Fibroblast of the conjunctiva (primary cell): ENCODE results near the gene VPS54.
A peak's percentile ranks its signal among the peaks of the same experiment; 100 is the strongest.
"Not testable (repeated sequence)": the region's sequence is repeated elsewhere in the genome, so short reads cannot be mapped to it uniquely, and the experiment has no call there.

Source experiments
- DNase-seq: peaks from one replicate; pipeline ENCODE4 v3.0.0-alpha.2; 2010; ENCODE audit warnings: low read depth

The VPS54 gene

DNA sequence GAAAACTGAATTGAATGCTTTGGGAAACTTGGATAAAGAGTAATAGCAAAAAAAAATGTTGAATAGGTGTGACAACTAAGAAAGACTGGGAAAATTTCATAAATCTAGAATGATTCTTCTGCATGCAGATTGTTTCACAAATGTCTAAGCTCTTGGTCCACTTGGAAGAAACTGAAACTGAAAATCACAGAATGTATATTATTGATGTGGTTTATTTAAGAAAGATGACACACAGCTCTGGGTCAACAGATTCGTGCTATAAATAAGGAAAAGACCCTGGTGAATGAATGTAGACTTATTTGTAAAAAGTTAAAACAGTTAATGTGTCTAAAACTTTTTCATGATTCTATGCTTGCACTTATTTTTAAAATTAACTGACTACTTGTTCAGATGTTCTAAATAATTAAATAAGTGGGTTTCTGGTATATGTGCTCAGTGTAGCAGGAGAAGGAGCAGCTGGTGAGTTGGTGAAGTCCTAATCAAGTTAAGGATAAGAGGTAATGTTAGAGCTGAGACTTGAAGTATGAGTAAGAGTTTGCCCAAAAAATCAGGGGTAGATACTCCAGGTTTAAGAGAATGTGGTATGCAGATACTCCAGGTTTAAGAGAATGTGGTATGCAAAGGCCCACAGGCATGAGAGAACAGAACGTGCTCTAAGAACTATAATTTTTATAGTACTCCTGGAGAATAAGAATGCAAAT lies 153.1 kb downstream of the VPS54 start:
- no peak for DNase-seq

DNA sequence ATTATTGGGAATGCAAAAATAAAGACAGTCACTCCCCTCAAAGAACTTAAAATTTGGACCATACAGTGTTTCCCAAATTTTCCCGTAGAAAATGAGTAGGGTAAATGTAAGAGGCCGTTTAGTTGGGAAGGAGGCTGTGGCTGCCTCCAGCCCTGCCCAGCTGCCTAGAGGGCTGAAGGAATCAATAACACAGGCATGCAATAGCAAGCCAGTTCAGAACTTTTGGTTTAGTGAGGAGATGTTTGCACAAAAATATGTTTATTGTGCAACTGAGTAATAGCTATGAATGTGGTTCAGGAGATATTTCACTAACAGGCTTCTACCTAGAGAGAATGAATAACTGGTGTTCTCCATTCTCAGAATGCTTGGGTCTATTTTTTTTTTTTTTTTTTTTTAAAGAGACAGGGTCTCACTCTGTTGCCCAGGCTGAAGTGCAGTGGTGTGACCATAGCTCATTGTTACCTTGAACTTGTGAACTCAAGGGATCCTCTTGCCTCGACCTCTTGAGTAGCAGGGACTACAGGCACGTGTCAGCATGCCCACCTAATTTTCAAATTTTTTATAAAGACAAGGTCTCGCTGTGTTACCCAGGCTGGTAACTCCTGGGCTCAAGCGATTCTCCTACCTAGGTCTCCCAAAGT lies 153.9 kb downstream of the VPS54 start:
- no peak for DNase-seq

DNA sequence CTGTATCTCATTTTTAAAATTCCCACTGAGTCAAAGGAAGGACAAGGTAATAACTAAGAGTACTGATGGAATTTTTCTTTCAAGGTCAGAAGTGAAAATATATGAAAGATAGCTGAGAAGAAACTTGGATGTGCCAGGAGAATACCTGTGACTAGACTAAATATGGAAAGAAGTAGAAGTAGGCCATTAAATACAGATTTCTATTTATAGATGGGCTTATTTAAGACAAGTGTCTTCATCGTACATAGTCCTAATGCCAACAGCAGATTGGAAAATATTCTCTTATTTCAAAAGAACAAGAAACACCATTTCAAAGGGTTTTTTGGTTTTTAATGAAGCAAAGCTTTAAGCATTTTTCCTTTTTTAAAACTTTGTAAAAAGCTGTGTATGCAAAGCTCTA lies 155.5 kb downstream of the VPS54 start:
- DNase-seq, result no peak

DNA sequence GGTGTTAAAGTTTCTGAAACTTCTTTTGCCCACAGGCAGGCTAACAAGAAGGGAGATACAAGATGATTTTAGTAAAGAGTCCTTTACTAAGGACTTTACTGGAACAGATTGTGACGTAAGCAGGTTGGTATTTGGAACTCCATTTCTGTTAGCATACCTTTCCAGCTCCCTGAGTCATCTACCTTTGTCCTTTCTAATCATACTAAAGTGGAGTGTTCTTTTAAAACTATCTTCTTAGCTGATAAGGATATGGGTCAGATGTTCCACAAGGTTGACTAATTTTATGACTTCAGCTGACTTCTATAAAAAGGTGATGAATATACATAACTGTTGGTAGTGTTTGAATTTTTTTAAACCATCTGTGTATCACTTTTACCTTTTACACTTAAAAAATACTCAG lies 156.4 kb downstream of the VPS54 start:
- DNase-seq, result no peak

DNA sequence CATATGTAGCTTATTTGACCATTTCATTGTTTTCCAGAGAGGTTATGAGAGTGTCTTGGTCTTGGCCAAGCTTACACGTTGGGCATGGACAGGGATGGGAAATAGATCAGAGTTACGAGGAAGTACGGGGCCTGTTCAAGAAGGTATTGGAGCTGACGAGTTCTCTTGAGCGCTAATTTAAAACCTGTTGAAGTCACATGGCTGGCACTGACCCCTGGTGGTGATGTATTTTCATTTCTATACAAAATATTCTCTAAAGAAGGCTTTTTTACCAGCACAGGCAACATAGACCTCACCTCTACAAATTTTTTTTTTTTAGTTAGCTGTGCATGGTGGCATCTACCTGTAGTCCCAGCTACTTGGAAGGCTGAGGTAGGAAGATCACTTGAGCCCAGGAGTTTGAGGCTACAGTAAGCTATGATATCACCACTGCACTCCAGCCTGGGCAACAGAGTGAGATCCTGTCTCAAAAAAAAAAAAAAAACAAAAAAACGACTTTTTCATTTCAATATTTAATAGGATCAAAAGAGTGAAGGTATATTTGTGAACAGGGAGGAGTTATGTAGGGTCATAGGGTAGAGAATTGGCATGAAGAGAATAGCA lies 157.9 kb downstream of the VPS54 start:
- peak; percentile 61 for DNase-seq

DNA sequence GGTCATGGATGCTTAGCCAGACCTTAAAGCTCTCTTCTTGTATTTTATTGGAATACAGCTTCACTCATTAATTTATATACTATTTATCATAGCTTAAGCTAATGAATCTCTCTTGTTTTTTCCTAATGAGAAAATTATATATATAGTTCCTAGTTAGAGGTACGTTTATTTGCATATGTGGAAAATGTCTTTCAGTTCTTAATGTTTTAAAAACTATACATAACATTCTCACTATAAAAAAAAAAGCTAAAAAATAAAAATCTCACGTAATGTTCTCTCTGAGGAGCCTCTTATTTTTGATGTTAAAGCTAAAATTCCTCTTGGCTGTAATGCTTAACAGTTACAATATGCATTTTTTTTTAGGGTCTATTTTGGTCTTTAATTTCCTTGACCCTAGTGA lies 160.9 kb downstream of the VPS54 start:
- no peak for DNase-seq

DNA sequence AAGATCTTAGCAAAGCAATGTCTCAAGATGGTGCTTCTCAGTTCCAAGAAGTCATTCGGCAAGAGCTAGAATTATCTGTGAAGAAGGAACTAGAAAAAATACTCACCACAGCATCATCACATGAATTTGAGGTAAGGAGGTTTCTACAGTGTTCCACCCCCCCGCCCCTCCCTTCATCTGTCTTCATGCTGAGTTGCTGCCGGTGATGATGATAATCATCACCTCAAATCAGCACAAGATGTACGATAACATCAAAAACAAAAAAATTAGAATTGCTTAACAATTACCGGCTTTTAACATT lies 163.0 kb downstream of the VPS54 start:
- DNase-seq, result no peak

DNA sequence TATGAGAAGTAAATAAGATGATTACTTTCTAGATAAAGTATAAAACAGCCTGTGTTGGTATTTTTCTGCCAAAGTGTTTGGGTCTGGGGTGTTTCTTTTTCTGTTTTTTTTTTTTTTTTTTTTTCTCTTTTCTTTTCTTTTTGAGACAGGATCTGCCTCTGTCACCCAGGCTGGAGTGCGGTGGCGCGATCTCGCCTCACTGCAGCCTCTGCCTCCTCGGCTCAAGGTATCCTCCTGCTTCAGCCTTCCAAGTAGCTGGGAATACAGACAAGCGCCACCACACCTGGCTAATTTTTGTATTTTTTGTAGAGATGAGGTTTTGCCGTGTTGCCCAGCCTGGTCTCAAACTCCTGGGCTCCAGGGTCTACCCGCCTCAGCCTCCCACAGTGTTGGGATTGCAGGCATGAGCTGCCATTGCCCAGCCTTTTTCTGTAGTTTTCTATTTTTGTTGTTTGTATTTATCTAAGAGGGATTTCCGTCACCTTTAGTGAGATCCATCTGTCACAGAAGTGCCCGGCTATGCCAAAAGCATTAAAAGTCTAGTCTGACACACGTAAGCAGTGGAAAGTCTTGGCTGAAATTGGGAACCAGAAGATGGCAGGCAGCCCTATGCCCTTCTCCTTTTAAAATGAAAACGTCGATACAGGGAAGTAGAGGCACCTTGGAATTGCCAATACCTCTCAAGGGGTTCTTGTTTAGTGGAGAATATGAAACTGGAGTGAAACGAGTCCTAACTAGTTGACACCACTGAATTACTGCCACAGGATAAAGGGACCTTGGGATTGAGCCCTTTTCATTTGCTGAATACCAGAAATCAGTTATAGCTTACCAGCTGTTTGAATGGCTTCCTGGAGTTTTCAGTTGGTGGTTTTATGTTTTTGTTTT lies 163.6 kb downstream of the VPS54 start:
- no peak for DNase-seq

DNA sequence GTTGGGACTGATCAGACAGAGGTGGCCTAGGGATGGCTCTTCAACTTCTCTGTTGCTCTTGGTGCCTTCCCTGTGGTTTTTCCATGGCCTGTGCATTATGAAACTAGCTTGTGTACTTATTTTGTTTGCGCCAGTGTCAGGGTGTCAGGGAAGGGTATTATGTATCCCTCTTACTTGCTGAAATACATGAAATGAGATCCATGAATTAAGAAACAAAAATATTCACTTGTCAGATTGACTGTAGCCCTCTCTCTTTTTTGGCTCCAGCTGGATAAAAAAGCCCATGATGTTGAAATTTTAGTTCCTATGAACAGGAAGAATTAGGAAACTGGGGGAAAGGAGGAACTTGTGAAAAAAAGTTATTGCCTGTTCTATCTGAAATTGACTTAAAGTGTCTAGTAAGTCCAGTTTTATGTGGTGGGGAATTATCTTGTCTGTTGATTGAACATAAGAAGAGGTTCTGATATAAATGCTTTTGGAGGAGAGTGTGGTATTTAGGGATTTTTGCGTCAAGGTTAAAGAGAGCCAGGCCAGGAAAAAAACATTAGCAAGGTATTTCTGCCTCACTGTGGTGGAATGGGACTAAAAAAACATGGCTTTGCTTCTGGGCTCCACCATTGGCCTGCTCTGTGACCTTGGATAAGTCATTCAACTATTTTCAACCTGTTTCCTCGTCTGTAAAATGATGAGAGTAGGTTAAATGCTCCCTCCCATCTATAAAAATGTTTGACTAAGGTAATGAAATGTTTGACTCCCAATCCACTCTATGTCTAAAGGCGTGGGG lies 165.5 kb downstream of the VPS54 start:
- no peak for DNase-seq

DNA sequence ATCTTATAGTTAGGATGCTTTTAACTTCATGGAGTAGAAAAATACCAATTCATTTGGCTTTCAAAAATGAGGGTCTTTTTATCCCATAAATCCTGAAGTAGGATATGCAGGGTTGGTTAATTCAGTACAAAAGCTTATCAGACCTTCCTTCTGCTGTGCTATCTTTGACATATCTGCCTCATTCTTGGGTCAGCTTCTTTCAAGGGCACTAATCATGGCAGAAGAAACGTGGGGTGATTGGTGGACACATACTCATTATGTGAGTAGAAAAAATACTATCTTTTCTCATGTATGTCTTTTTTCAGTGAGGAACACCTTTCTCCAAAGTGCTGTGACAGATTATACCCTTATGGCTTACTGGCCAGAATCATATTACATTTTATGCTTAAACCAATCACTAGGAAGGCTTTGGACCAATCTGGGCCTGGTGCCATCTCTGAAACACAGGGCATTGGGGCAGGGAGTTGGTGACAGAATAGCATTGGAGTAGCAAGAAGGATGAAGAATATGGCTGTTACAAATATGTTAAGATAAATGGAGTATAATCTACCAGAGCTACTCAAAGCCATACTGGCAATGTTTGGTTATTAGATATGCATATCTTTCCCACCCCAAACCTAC lies 167.4 kb downstream of the VPS54 start:
- no peak for DNase-seq

DNA sequence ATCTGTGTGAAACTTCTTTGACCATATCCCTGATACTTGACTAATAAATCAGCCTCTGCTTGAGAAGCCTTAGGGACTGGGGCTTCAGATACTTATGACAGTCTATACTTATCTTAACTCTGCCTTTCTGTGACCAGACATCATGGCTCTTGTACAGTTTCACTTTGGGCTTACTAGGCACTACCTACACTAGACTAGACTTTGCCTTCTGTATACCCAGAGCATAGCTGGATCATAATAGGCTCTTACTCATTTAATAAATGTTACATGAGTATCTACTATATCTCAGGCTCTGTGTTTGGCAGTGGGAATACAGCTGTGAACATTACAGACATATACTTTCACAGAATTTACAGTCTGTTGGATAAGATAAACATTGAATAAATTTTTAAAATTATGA lies 168.6 kb downstream of the VPS54 start:
- DNase-seq, result no peak

DNA sequence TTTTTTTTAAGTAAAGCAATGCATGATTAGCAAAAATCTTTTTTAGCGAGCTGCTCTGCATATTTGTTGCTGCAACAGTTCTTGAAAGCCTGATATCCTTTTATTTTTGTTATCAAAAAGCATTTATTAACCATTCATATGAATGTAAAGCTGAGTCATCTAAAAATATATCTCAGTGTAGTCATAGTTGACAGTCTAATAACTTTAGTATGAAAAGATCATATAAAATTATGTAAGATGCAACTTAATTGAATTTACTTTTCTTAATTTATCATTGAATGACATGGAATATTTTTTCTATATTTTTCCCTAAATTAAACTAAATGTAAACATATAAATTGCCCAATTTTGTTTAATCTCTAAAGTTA lies 169.0 kb downstream of the VPS54 start:
- no peak for DNase-seq

DNA sequence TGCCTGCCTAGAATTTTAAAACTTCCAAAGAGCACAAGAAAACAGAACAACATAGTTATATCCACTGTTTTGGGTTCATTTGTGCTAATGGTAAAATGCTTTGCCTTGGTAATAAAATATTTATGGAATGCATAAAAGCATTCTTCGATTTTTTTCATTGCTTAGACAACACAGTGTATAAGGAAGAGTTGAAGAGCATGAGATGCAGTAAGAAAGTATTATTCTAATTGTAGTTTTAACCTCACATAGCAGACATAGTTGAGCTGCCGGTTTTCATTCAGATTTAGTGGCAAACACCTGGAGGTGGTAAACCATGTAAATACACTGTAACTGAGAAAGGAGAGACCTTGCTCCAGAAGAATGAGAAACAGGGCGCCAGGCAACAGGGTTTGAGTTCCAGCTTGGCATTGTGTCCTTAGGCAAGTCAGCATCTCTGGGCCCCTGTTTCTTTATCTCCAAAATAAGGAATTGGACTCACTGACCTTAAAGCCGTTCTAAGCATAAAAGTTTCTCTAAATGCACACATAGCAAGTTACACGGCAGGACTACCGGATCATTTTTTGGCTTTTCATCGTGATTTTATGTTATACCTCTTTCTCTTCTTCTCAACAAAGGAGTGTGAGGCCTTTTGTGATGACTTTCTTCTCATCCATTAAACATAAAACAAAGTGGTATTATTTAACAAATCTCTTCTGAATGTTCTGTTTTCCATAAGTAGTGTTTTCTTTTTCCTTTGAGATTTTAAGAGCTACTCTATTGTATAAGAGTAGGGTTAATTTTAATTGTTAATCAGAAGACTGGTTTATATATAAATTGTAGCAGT lies 169.6 kb downstream of the VPS54 start:
- no peak for DNase-seq

DNA sequence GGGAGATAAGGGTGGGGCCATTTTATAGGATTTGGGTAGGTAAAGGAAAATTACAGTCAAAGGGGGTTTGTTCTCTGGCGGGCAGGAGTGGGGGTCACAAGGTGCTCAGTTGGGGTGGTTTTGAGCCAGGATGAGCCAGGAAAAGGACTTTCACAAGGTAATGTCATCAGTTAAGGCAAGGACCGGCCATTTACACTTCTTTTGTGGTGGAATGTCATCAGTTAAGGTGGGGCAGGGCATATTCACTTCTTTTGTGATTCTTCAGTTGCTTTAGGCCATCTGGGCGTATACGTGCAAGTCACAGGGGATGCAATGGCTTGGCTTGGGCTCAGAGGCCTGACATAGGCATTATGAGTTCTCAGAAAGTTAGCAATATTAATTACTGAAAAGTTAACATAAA lies 171.7 kb downstream of the VPS54 start:
- DNase-seq, result not testable (repeated sequence)

DNA sequence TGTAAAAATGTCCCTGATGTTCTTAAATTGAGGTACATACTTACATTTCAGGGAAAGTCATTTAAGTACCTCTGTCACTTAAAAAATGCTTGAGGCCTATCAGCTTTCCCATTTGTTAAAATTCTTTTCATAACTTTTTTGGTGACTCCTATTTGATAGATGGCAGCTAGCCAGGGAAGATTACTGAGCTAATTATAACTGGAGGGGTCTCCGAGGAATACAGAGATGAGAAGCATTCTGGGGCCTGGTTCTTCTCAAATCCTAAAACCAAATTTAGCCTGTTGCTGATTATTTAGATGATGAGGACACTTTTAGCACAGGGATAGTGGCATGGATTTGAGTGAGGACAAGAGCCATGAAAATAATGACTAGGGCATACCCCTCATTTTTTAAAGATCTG lies 172.7 kb downstream of the VPS54 start:
- no peak for DNase-seq

DNA sequence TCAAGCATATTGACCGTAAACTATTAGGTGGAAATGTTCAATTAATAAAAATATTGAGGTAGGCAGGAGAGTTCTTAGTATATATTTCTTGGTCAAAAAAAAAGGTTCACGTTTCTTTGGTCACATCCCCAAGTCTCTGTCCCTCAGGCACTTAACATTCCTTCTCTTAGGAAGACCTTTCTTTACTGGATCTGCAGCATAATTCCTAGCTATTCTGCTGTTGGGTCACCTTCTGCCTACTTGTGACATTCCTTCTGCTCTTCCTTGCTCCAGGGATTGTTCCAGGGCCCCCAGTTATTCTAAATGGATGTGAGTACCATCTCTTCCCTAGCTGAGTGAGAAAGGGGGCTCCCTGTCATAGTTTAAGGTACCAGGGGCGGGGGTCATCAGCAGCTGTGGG lies 173.4 kb downstream of the VPS54 start:
- no peak for DNase-seq

DNA sequence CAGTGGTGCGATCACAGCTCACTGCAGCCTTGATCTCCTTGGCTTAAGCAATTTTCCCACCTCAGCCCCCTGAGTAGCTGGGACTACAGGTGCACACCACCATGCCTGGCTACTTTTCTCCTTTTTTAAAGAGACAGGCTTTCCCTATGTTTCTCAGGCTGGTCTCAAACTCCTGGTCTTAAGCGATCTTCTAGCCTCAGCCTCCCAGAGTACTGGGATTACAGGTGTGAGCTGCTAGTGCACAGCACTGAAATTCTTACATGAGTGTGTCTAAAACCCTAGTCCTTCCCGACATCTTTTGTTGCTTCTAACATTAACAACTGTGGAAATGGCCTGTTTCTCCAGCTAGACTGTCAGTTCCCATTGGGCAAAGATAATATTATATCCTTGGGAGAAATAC lies 174.6 kb downstream of the VPS54 start:
- DNase-seq, result no peak

DNA sequence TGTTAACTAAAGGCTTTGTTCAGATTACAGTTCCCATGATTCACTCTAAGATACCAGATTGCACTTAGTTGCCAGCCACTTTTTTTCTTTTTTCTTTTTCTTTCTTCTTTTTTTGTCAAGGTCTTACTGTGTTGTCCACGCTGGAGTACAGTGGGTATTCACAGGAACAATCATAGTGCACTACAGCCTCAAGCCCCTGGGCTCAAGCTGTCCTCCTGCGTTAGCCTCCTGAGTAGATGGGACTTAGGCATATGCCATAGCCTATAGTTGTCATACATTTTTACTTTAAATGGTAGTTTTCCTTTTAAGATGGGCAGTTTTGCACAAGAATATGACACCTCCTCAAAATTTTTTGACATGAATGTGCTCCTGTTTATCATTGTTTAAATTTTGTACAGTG lies 175.4 kb downstream of the VPS54 start:
- DNase-seq, result no peak

DNA sequence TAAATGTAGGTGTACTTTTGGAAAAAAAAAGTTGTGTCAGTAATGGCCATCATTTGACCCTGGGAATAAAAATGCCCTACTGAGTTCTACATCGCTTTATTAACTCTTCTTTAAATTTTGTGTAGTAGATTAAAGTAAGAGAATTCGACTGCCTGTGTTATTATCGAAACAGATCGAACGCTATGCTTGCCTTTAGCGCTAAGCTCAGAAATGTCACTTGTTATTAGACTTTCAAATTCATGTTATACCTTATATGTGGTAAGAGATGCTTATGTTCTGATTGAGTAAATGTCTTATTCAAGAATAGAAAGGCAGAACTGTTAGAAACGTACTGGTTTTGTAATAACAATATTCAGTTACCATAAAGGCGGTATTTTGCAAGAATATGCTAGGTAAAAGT lies 176.1 kb downstream of the VPS54 start:
- DNase-seq, result no peak

DNA sequence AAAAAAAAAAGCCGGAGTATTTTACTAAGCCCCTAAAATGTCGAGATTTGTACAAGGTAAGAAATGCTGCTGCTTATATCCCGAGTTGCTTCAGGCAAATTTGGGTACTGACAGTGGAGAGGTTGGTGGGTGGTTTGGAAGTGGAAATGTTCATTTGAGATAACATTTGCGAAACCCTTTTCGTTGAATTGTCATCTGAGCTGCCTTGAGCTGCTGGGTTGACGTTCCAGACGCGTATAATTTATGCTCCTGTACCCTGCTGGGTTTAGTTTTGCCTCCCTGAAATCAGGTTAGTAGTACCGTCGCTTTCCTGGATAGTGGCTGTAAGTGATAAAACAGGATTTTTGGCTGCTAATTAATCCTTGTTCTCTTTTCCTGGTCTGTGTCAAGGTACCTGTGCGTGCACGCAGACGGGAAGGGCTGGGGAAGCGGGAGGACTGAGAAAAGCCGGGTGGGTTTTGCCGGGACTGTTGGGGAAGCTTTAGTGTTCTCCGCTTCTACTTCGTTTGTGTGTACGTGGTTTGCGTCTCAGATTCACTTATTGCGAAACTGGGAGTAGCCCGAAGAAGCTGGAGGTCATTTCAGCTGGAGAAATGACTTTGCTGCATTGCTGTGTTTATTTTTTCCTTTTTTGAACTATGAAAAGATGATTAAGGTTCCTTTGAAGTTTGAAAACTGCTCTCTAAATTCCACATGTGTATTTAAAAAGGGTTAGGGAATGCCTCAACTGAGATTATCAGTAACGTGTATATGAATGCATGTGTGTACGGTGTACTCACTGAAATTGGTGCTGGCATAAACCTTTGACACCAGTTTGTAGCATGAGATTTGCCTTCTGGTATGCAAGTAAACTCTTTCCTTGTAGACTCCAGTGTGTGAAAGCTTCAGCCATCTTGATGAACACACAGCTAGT lies 176.8 kb downstream of the VPS54 start:
- peak; percentile 77 for DNase-seq
